Prostate gland (tissue), 2 donors: ENCODE measurements around the gene TENT5C.

Source experiments
- CTCF ChIP-seq, 4 experiments: fragments of 200-600 bp in 2 of 4; fragments of 450-650 bp in 2 of 4; sonication (generic) in 2 of 4; IDR thresholded peaks; 1 replicate in 3 of 4; 2 replicates in 1 of 4; pipeline ENCODE4 v1.5.1; 2016 to 2019; ENCODE audit warnings: antibody characterized with exemption in 4 of 4, mild to moderate bottlenecking in 2 of 4, moderate library complexity in 2 of 4
- POLR2AphosphoS5 ChIP-seq: sonication (generic); formaldehyde crosslinking; IDR thresholded peaks from one replicate; pipeline ENCODE4 v1.6.1; 2017; ENCODE audit warnings: antibody characterized with exemption

- TF ChIP-seq CTCF (IDR thresholded peaks at IDR 0.05) = no peak
- TF ChIP-seq POLR2AphosphoS5 = no peak
Observed at GRCh38 chr1:117631359-117632160, 25.7 kb downstream of the TENT5C start.
